PC-3 (cell line): ENCODE data around the gene ZC3H7A.
"Not testable (repeated sequence)": the region's sequence is repeated elsewhere in the genome, so short reads cannot be mapped to it uniquely, and the experiment has no call there.

Experiments used
- EZH2 ChIP-seq: fragments of 300-600 bp; sonication (generic); IDR thresholded peaks from one replicate; pipeline ENCODE4 v1.6.1; 2017; ENCODE audit warnings: antibody characterized with exemption, mild to moderate bottlenecking, low read length; ENCODE audit not compliant: unreplicated experiment
- TF ChIP-seq, protein P1 (sequence below): fragments of 300-600 bp; sonication (generic); conservative IDR thresholded peaks from 2 replicates; pipeline ENCODE4 v1.5.1; 2017; ENCODE audit warnings: antibody characterized with exemption, low read depth, mild to moderate bottlenecking, low read length

DNA sequence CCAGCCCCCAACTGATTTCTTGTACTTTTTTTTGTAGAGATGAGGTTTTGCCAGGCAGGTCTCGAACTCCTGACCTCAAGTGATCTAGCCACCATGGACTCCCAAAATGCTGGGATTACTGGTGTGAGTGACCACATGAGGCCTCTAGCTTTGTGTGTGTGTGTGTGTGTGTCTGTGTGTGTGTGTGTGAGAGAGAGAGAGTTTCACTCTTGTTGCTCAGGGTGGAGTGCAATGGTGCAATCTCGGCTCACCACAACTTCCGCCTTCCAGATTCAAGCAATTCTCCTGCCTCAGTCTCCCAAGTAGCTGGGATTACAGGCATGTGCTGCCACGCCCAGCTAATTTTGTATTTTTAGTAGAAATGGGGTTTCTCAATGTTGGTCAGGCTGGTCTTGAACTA, 17.7 kb upstream of the ZC3H7A start:
- TF ChIP-seq, protein P1, sequence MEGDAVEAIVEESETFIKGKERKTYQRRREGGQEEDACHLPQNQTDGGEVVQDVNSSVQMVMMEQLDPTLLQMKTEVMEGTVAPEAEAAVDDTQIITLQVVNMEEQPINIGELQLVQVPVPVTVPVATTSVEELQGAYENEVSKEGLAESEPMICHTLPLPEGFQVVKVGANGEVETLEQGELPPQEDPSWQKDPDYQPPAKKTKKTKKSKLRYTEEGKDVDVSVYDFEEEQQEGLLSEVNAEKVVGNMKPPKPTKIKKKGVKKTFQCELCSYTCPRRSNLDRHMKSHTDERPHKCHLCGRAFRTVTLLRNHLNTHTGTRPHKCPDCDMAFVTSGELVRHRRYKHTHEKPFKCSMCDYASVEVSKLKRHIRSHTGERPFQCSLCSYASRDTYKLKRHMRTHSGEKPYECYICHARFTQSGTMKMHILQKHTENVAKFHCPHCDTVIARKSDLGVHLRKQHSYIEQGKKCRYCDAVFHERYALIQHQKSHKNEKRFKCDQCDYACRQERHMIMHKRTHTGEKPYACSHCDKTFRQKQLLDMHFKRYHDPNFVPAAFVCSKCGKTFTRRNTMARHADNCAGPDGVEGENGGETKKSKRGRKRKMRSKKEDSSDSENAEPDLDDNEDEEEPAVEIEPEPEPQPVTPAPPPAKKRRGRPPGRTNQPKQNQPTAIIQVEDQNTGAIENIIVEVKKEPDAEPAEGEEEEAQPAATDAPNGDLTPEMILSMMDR, result not testable (repeated sequence)
- not testable (repeated sequence) for TF ChIP-seq EZH2
